Activated naive CD4-positive, alpha-beta T cell treated with Interleukin-2 at 50 U/mL for 16 hours (primary cell): Measurements from ENCODE around the gene FAM222B.
"Not testable (repeated sequence)": the region's sequence is repeated elsewhere in the genome, so short reads cannot be mapped to it uniquely, and the experiment has no call there.

Experiments used
- DNase-seq: peaks from one replicate; pipeline ENCODE4 v3.0.0-alpha.2; 2020

The FAM222B gene

GRCh38 chr17:28834420-28834819 is 8.2 kb downstream of the FAM222B start:
- DNase-seq, result no peak

GRCh38 chr17:28828294-28829040 is 14.1 kb downstream of the FAM222B start:
- DNase-seq, result no peak

- no peak for DNase-seq
Measured at GRCh38 chr17:28827672-28828071, 14.9 kb downstream of the FAM222B start.

DNA sequence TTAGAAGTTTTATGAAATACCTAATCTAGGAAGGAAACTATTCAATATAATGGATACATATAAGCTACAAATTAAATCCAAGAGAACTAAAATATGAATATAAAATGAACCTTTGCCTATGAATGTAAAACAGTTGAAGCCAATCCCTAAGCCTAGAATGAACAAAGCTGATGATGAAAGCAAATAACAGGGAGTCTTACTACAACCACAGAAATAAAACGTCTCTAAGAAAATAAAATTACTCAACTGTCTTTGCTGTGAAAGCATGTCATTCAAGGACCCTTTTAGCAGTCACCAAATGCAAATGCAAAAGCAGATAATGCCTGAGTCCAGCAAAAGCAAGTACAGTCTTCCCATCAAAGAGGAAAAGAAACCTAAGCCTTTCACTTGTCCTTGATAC is 23.0 kb downstream of the FAM222B start:
- no peak for DNase-seq

DNA sequence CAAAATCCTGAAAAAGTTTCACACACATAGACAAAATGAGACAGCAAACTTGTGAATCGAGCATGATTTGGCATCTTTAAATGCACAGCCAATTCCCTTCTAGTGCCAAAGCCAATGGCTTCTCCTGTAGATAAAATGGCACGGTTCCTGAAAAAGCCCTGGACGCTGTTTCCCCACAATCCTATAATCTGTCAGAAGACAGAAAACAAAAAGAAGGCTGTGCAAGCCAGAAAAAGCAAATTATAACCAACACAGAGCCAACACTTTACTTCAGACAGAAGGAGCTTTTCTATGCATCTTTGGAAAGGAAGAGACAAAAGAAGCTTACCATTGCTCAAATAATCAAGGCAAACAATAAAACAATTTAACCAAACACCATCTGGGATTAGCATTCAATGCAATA is 23.8 kb downstream of the FAM222B start:
- no peak for DNase-seq

GRCh38 chr17:28816540-28816939 is 26.1 kb downstream of the FAM222B start:
- no peak for DNase-seq

DNA sequence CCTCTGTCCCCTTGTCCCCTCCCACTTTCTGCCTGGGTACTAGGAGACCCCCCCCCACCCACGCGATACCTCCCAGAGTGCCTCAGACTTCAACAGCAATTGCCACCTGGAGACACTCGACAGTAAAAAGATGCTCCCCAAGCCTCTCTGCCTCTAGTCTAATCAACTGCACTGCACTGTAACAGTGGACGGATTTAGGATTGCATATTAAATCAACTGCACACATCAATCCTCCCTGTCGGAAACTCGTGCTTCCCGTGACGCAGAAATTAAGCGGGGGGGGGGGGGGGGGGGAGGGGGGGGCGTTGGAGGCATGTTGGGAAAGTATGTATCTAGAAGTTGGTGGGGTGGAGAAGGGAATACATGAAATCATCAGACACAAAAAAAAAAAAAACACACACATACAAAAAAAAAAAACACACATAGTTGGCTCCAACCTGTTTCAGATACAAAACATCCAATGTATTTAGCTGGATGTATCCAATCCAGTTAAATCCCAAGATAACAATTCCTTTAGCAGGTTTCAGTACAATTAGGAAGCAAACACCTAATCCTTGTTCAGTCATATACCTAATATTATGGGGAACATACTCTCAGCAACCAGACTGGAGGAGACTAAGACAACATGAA is 29.7 kb downstream of the FAM222B start:
- no peak for DNase-seq

DNA sequence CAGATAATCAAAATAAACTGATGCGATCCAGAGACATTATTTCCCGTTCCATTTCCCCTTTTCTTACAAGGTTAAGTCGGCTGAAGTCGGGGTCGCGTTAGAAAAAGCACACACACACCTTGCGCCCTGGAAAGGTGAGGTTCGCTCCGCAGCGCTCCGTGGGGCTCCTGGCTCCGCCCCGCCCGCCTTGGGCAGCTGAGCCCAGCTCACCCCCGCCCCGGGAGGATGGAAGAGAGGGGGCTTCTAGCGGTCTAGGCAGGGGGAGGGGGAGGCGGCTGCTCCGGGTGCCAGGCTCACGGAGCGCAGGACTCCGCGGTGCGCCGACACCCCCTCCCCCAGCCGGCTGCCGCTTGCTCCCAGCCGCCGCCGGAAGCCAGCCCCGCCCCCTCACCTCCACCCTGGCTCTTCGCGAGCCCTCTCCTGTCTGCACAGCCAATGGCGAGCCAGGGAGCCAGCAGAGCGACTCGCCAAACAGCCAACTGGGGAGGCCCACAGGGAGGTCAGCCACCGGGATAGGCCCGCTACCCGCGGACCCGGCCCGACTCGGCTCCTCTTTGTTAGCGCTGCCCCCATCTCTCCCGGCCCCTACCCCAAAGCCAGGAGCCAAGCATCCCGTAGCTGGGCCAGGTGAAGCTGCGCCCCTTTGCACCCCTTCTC is 30.4 kb downstream of the FAM222B start:
- peak; percentile 97 for DNase-seq

DNA sequence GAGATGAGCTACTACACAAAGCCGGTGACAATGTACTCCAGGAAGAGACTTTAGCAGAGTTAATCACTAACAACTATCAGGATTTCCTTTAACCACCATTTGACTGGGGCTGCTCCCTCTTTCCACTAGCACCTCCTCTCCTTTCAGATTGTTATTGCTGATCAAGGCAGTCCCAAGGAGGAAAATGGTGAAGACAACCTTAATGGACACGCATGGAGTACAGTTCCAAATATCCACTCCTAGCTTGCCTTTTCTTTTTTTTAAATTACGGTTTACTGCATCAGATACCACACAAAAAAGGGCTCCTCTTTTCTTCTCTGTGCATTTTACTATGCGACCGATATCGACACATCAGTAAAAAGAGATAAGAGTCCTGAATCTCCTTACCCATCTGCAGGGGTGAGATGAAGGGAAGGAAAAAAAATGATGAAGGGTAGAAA is 30.9 kb downstream of the FAM222B start:
- no peak for DNase-seq

- no peak for DNase-seq
Measured at GRCh38 chr17:28810437-28810836, 32.2 kb downstream of the FAM222B start.

GRCh38 chr17:28807925-28808634 is 34.5 kb downstream of the FAM222B start:
- DNase-seq, result no peak

- no peak for DNase-seq
Measured at GRCh38 chr17:28796062-28796461, 46.5 kb downstream of the FAM222B start.

- DNase-seq, result not testable (repeated sequence)
Measured at GRCh38 chr17:28794846-28795441, 47.6 kb downstream of the FAM222B start.

DNA sequence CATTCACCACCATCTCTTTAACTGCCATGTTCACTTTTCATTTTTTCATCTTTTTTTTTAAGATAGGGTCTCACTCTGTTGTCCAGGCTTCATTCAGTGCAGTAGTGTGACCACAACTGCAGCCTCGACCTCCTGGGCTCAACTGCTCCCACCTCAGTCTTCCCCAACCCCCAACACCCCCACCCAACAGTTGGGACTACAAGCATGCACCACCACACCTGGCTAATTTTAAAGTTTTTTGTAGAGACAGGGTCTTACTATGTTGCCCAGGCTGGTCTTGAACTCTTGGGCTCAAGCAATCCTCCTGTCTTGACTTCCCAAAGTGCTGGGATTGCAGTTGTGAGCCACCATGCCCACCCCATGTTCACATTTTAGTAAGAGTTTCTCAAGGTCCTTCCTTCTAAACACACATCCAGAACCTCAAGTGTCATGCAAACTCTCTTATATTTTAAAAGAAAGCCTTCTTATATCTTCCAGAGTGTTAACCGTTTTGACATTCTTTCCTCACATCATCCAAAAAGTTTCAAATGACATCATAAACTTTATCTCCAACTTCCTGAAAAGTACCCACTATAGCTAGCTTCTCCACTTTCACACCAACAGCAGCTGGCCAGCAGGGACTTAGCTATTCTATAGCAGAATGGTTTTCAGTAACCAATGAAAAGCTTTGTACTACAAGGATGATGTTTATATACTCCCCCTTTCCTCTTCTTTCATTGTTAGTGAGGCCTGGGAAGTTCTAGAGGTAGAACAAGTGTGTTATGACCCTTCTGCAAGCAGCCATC is 49.5 kb downstream of the FAM222B start:
- no peak for DNase-seq

- no peak for DNase-seq
Measured at GRCh38 chr17:28788100-28788499, 54.5 kb downstream of the FAM222B start.

GRCh38 chr17:28783161-28783560 is 59.4 kb downstream of the FAM222B start:
- no peak for DNase-seq

DNA sequence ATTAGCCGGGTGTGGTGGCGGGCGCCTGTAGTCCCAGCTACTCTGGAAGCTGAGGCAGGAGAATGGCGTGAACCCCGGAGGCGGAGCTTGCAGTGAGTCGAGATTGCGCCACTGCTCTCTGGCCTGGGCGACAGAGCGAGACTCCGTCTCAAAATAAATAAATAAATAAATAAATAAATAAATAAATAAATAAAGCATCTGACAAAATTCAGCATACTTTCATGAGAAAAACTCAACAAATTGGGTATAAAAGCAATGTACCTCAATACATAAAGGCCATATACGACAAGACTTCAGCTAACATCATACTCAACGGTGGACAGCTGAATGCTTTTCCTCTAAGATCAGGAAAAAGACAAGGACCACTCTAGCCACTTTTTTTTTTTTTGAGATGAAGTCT is 63.0 kb downstream of the FAM222B start:
- DNase-seq, result not testable (repeated sequence)

- DNase-seq, result no peak
Measured at GRCh38 chr17:28777178-28777577, 65.4 kb downstream of the FAM222B start.

GRCh38 chr17:28774206-28774605 is 68.4 kb downstream of the FAM222B start:
- no peak for DNase-seq

GRCh38 chr17:28773736-28774135 is 68.9 kb downstream of the FAM222B start:
- DNase-seq, result no peak

GRCh38 chr17:28765038-28765437 is 77.6 kb downstream of the FAM222B start:
- DNase-seq, result no peak

DNA sequence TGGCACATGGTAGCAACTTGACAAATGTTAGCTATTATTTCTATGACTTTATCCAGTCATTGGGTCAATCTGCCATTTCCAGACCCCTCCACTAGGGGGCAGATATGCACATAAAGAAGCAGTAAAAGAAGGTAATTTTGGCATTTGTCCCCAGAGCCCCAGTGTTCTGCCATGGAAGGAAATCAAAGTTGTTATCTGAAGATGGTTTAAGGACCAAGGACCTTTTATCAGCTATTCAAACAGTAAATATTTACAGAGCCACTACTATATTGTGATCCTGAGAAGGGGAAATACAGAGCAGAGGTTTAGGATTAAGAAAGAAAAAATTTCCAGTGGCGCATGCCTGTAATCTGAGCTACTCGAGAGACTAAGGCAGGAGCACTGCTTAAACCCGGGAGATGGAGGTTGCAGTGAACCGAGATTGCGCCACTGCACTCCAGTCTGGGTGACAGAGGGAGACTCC is 78.8 kb downstream of the FAM222B start:
- DNase-seq, result peak; percentile 79
